Measurements from ENCODE around the gene ZNF324. TPM values are rescaled to one million over a fixed set of nuclear protein-coding genes. Genes with fewer than 3 reads are reported as not detected.
A peak's percentile ranks its signal among the peaks of the same experiment; 100 is the strongest.

The ZNF324 gene
- total and polyA plus RNA-seq, 9 of the 15 experiments (the other 6 are each of a cell fraction or from before 2014, with no cell fraction given) = 0.92 to 16.4 (median 5.3) TPM

GRCh38 chr19:58500242-58500641, 33.4 kb downstream of the ZNF324 start:
- Histone ChIP-seq H3K79me2 (ENCODE audit: control insufficient read depth, insufficient read depth, low read length) (peaks cover 45% of the 10 kb centered on the region), H3K9me1 (ENCODE audit: control insufficient read depth, insufficient read depth, low read length) (no peaks in the 10 kb centered on the region), H3K4me1 (replicated peaks in 1 of 2; ENCODE audit: control insufficient read depth in 2 of 2, insufficient read depth in 2 of 2, low read length in 2 of 2) (peaks cover 22 to 32% of the 10 kb centered on the region in 2 experiments; a peak in 4 of 5 replicates), H2AFZ (ENCODE audit: low read depth, low read length) (no peak overlapping the region), H3K27ac (ENCODE audit: extremely low read depth, low read depth, low read length) (no peak overlapping the region; the same call in 1 of the 3 replicates), H3K4me3 (peak overlapping the region; percentile 67), H3K36me3 (ENCODE audit: control insufficient read depth, insufficient read depth, low read length) (peaks cover 4% of the 10 kb centered on the region; the same call in 1 of the 3 replicates), H3K9ac (ENCODE audit: insufficient read depth in 1 of 2, low read depth in 2 of 2, low read length in 2 of 2) (peak overlapping the region; percentile 88 to 90), H3K9me3 (replicated peaks; ENCODE audit: control insufficient read depth, insufficient read depth, low read depth, low read length) (no peaks in the 10 kb centered on the region), H3K4me2 (ENCODE audit: insufficient read depth, low read length) (peak overlapping the region; percentile 98), H3K27me3 (ENCODE audit: control insufficient read depth in 2 of 2, insufficient read depth in 2 of 2, low read length in 2 of 2) (no peaks in the 10 kb centered on the region), H4K20me1 (replicated peaks; ENCODE audit: control insufficient read depth, insufficient read depth, low read length) (no peaks in the 10 kb centered on the region)
- BruUV-seq (replicated peaks) = no TSS peak
- WGBS (ENCODE audit: insufficient coverage, low coverage, missing lambda C conversion rate) = 75% methylated on average over 14 of the region's 14 CpGs
- POLR2A ChIA-PET = interaction anchor here (0.6 to 3.1 kb wide), 5 partner anchors 14 to 75 kb away, joined by 3 to 14 read pairs (median 4); partner anchors contain the start of gene ZBTB45
- intact Hi-C loops (cut with micrococcal nuclease) (no loop called here), in situ Hi-C loops (cut with MboI) (no loop called here)
- CTCF ChIA-PET (ENCODE audit: low intra/inter-chr PET ratio) = no interaction called here
- FAIRE-seq (no peak), ATAC-seq (no peak), DNase-seq (ENCODE audit: extremely low read depth in 1 of 4, low spot score in 3 of 4) (no peak)
- peak; percentile 53 for TF ChIP-seq POLR2G (IDR thresholded peaks at IDR 0.05; ENCODE audit: low read depth, low read length)
- TF ChIP-seq ZNF23 (CRISPR knock-in tag; IDR thresholded peaks at IDR 0.05) = no peak
- no peak for TF ChIP-seq HMGXB4 (CRISPR knock-in tag; IDR thresholded peaks at IDR 0.05)
- peak; percentile 50; the same call in 1 of the 2 replicates for TF ChIP-seq RBFOX2 (IDR thresholded peaks at IDR 0.05; ENCODE audit: low read depth, low read length)

All from K562 (cell line).